Liver (tissue), 9 donors: ENCODE results near the gene GEMIN8. TPM values are rescaled to one million over a fixed set of nuclear protein-coding genes. Genes with fewer than 3 reads are reported as not detected.

Experiments
- DNase-seq: peaks from one replicate; pipeline ENCODE4 v3.0.0-alpha.2; 2017; ENCODE audit warnings: low spot score
- H3K27ac ChIP-seq, 2 donors: one replicate each; pipeline ENCODE4 v1.7.0; 2013; ENCODE audit warnings: inconsistent platforms in 2 of 2, low read length in 2 of 2, control low read depth in 1 of 2, low read depth in 1 of 2, mild to moderate bottlenecking in 1 of 2
- H3K27me3 ChIP-seq, 4 donors: one replicate each; pipeline versions ENCODE4 v1.6.1 to v1.7.0; 2013; ENCODE audit warnings: low read length in 3 of 4, inconsistent platforms in 1 of 4, mild to moderate bottlenecking in 1 of 4, moderate library complexity in 1 of 4; ENCODE audit not compliant: control insufficient read depth in 4 of 4, insufficient read depth in 4 of 4
- H3K36me3 ChIP-seq, 4 donors: one replicate each; pipeline versions ENCODE4 v1.6.1 to v1.7.0; 2013; ENCODE audit warnings: low read length in 3 of 4, mild to moderate bottlenecking in 3 of 4, low read depth in 1 of 4, moderate library complexity in 1 of 4; ENCODE audit not compliant: control insufficient read depth in 4 of 4, insufficient read depth in 3 of 4
- H3K4me1 ChIP-seq, 4 donors: one replicate each; pipeline versions ENCODE4 v1.6.1 to v1.7.0; 2013; ENCODE audit warnings: low read length in 3 of 4, mild to moderate bottlenecking in 3 of 4, moderate library complexity in 1 of 4; ENCODE audit not compliant: control insufficient read depth in 4 of 4, insufficient read depth in 4 of 4
- H3K4me3 ChIP-seq, 3 donors: one replicate each; pipeline versions ENCODE4 v1.6.1 to v1.7.0; 2013; ENCODE audit warnings: low read length in 3 of 3, control low read depth in 1 of 3, low read depth in 1 of 3, mild to moderate bottlenecking in 1 of 3
- H3K9ac ChIP-seq, 2 donors: one replicate each; pipeline ENCODE4 v1.7.0; 2013; ENCODE audit warnings: low read length in 2 of 2, mild to moderate bottlenecking in 2 of 2, moderate library complexity in 2 of 2, control low read depth in 1 of 2, low read depth in 1 of 2
- H3K9me3 ChIP-seq, 4 donors: one replicate each; pipeline versions ENCODE4 v1.6.1 to v1.7.0; 2013; ENCODE audit warnings: low read length in 3 of 4; ENCODE audit not compliant: control insufficient read depth in 4 of 4
- ATF3 ChIP-seq: IDR thresholded peaks from 2 replicates; pipeline ENCODE4 v1.6.1; 2016; ENCODE audit warnings: antibody characterized with exemption
- FOXA1 ChIP-seq: IDR thresholded peaks from 2 replicates; pipeline ENCODE4 v1.6.1; 2016; ENCODE audit warnings: antibody characterized with exemption
- HNF4A ChIP-seq, 2 donors: conservative IDR thresholded peaks; 2 replicates each; pipeline ENCODE4 v1.6.1; 2016; ENCODE audit warnings: antibody characterized with exemption in 2 of 2, mild to moderate bottlenecking in 2 of 2
- JUND ChIP-seq, 2 donors: IDR thresholded peaks; 2 replicates each; pipeline ENCODE4 v1.6.1; 2016; ENCODE audit warnings: antibody characterized with exemption in 2 of 2
- RAD21 ChIP-seq, 2 donors: IDR thresholded peaks; 2 replicates each; pipeline ENCODE4 v1.6.1; 2016; ENCODE audit warnings: antibody characterized with exemption in 2 of 2, mild to moderate bottlenecking in 2 of 2
- SP1 ChIP-seq: IDR thresholded peaks from 2 replicates; pipeline ENCODE4 v1.6.1; 2018; ENCODE audit warnings: antibody characterized with exemption, mild to moderate bottlenecking
- WGBS: extraction: QIAGEN DNeasy Blood & Tissue Kit; methylation state at CpG from one replicate; pipeline ENCODE4 v1.1.7; 2013; 5-methylcytosine and 5-hydroxymethylcytosine counted together
- polyA plus RNA-seq, 2 donors: library from polyadenylated mRNA; stranded (reverse) in 1 of 2; unstranded in 1 of 2; fragments of 200-250 nt in 1 of 2; fragments of >200 nt in 1 of 2; fragmentation: Nextera tagmentation in 1 of 2; extraction: Ambion mirVana in 1 of 2; gene quantifications; one replicate each; pipeline versions ENCODE4 v1.2.1 to v1.2.3, GENCODE V29; 2013 to 2015
- total RNA-seq, 2 donors: library from RNA; depleted of rRNA; stranded (reverse); fragments of >200 nt; gene quantifications; one replicate each; pipeline ENCODE4 v1.2.3, GENCODE V29; 2014
- TF ChIP-seq, protein P1 (sequence below): fragments of 150-350 bp; IDR thresholded peaks from 2 replicates; pipeline ENCODE4 v1.5.1; 2017; ENCODE audit warnings: improper control_type of control experiment, low read depth, low read length; ENCODE audit not compliant: missing input control
- donor health status: healthy.
- donor health status: healthy.
- donor health status: healthy.
- donor health status: healthy.
- donor health status: healthy.

GEMIN8 gene
- total and polyA plus RNA-seq, 4 donors = 5.6 to 11.7 (median 9.1) TPM

- Histone ChIP-seq H3K9me3 (no peaks in the 10 kb centered on the region), H3K27me3 (peaks cover 0 to 4% (median 0%) of the 10 kb centered on the region in 4 donors), H3K36me3 (no peaks in the 10 kb centered on the region), H3K4me1 (no peaks in the 10 kb centered on the region), H3K27ac (no peak overlapping the region), H3K9ac (no peak overlapping the region), H3K4me3 (no peak overlapping the region)
- TF ChIP-seq RAD21 (IDR thresholded peaks at IDR 0.05) (peak in 1 of 2 donors; percentile 25), JUND (IDR thresholded peaks at IDR 0.05) (no peak), FOXA1 (no peak), SP1 (no peak)
- TF ChIP-seq, protein P1, sequence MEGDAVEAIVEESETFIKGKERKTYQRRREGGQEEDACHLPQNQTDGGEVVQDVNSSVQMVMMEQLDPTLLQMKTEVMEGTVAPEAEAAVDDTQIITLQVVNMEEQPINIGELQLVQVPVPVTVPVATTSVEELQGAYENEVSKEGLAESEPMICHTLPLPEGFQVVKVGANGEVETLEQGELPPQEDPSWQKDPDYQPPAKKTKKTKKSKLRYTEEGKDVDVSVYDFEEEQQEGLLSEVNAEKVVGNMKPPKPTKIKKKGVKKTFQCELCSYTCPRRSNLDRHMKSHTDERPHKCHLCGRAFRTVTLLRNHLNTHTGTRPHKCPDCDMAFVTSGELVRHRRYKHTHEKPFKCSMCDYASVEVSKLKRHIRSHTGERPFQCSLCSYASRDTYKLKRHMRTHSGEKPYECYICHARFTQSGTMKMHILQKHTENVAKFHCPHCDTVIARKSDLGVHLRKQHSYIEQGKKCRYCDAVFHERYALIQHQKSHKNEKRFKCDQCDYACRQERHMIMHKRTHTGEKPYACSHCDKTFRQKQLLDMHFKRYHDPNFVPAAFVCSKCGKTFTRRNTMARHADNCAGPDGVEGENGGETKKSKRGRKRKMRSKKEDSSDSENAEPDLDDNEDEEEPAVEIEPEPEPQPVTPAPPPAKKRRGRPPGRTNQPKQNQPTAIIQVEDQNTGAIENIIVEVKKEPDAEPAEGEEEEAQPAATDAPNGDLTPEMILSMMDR = no peak
- no peak for DNase-seq
- 73% methylated on average over 5 of the region's 5 CpGs for WGBS
These were observed 21.7 kb upstream of the GEMIN8 start for GRCh38 chrX:14051416-14051815.

DNA sequence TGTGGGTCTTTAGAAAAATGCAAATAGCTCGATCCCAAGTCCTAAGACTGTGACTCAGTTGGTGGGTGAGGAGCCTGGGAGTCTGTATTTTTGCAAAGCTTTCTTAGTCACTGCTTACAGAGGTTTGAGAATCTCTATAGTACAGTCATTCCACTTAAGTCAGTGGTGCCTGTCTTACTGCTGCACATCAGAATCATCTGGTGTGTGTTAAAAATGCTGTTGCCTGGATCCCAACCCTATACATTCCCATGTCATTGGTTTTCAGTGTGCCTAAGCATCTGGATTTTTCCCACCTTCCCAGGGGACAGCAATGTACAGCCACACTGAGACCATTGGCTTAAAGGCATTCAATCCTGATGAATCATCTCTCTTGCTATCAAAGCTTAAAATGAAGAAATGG, 21.0 kb upstream of the GEMIN8 start:
- Histone ChIP-seq H3K9me3 (no peaks in the 10 kb centered on the region), H3K27me3 (peaks cover 0 to 4% (median 0%) of the 10 kb centered on the region in 4 donors), H3K4me3 (no peak overlapping the region), H3K36me3 (no peaks in the 10 kb centered on the region), H3K9ac (no peak overlapping the region), H3K27ac (no peak overlapping the region), H3K4me1 (no peaks in the 10 kb centered on the region)
- WGBS = 38% methylated on average over 1 of the region's 1 CpG
- no peak for TF ChIP-seq ATF3
- no peak for DNase-seq

- no peak for TF ChIP-seq HNF4A (conservative IDR thresholded peaks at IDR 0.05)
- DNase-seq = no peak
- no peak overlapping the region for H3K9ac ChIP-seq
These were observed 13.5 kb upstream of the GEMIN8 start for GRCh38 chrX:14043209-14043608.

GRCh38 chrX:14039344-14039743, 9.7 kb upstream of the GEMIN8 start:
- TF ChIP-seq RAD21 (IDR thresholded peaks at IDR 0.05) (peak; percentile 77 to 91), SP1 (no peak)
- TF ChIP-seq, protein P1 = peak; percentile 73
- DNase-seq = no peak

More at GRCh38 chrX:14043209-14043608, 13.5 kb upstream of the GEMIN8 start:
- Histone ChIP-seq H3K4me1 (no peaks in the 10 kb centered on the region), H3K27me3 (no peaks in the 10 kb centered on the region), H3K36me3 (no peaks in the 10 kb centered on the region), H3K4me3 (no peak overlapping the region), H3K27ac (no peak overlapping the region), H3K9me3 (no peaks in the 10 kb centered on the region)

More at GRCh38 chrX:14039344-14039743, 9.7 kb upstream of the GEMIN8 start:
- no peaks in the 10 kb centered on the region for H3K9me3 ChIP-seq
- H3K4me1 ChIP-seq = no peaks in the 10 kb centered on the region
- H3K4me3 ChIP-seq = no peak overlapping the region
- no peaks in the 10 kb centered on the region for H3K27me3 ChIP-seq
- no peak overlapping the region for H3K27ac ChIP-seq
- WGBS = 34% methylated on average over 3 of the region's 3 CpGs
- H3K9ac ChIP-seq = no peak overlapping the region
- H3K36me3 ChIP-seq = no peaks in the 10 kb centered on the region
